GM18909 (cell line): Measurements from ENCODE around the gene SERPINB2.
"Not testable (repeated sequence)": the region's sequence is repeated elsewhere in the genome, so short reads cannot be mapped to it uniquely, and the experiment has no call there.

Experiments used
- ATAC-seq: cut with Tn5 transposase; IDR thresholded peaks from one replicate; pipeline ENCODE4 v1.9.1; 2021; ENCODE audit warnings: mild to moderate bottlenecking; ENCODE audit not compliant: unreplicated experiment, poor library complexity

Gene SERPINB2

GRCh38 chr18:63929369-63929768, 41.9 kb downstream of the SERPINB2 start:
- not testable (repeated sequence) for ATAC-seq

- ATAC-seq: no peak
Measured at GRCh38 chr18:63930773-63931354, 43.4 kb downstream of the SERPINB2 start.

DNA sequence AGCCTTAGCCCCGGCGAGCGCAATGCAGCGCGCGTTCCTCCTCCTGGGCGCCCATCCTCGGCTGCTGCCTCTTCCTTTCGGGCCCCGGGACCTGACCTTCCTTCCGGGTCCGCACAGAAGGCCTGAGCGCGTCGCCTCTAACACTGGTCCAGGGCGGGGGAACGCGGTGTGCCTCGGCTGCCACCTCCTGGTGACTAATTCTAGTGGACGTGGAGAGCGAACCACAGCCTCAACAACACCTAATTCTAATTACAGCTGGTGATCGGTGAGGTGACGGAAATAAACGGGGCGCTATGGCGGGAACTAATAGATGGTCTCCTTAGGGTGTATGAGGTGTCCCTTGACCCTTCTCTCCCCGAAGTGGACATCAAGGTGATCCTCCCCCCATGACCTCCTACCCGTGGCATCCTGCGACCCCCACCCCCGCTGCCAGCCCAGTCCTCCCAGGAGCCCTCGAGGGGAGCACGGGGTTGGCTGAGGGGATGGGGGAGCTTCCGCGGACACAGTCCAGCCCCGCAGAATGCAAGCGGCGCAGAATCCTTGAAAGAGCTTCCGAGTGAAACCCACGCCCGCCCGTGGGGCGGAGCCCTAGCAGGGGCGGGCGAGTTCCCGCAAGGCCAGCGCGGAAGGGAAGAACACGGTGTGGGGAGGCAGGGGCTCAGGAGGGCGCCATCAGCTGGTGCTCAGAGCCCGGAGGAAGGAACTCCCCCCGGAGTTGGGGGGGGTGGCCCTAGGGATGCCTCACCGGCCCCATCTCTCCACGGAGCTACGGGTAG, 48.8 kb downstream of the SERPINB2 start:
- peak; percentile 99 for ATAC-seq

- ATAC-seq: peak; percentile 24
Measured at GRCh38 chr18:63936932-63937393, 49.5 kb downstream of the SERPINB2 start.

- ATAC-seq: no peak
Measured at GRCh38 chr18:63940008-63940407, 52.5 kb downstream of the SERPINB2 start.

DNA sequence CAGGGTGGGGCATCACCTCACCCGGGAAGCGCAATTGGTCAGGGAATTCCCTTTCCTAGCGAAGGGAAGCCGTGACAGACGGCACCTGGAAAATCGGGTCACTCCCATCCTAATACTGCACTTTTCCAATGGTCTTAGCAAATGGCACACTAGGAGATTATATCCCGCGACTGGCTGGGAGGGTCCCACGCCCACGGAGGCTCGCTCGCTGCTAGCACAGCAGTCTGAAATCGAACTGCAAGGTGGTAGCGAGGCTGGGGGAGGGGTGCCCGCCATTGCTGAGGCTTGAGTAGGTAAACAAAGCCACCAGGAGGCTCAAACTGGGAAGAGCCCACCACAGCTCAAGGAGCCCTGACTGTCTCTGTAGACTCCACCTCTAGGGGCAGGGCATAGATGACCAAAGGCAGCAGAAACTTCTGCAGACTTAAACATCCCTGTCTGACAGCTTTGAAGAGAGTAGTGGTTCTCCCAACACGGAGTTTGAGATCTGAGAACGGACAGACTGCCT, 53.1 kb downstream of the SERPINB2 start:
- ATAC-seq: not testable (repeated sequence)

DNA sequence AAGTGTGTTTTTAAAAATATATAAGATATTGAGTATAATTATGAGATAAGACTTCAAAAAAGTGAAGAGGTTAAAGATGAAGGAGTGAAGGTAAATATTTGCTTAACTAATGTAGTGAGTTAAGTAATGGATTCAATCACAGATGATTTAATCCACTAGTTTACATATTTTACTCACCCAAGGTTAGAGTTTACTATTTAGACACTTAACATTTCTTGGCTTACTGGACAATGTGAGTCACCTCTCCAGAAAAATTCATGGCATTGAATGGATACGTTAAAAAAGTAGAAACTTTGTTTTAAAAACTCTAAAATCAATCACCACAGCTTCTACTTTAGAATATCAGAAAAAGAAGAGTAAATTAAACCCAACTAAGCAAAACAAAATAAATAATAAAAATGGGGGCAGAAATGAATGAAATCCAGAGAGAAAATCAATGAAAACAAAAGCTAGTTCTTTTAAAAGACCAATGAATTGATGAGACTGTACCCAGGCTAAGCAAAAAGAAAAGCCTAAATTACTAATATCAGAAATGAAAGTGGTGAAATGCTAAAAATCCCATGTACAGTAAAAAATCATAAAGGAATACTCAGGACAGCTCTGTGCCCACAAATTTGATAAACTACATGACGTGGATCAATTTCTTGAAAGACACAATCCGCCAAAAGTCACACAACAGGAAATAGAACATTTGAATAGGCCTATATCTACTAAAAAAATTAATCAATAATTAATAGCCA, 59.7 kb downstream of the SERPINB2 start:
- no peak for ATAC-seq

DNA sequence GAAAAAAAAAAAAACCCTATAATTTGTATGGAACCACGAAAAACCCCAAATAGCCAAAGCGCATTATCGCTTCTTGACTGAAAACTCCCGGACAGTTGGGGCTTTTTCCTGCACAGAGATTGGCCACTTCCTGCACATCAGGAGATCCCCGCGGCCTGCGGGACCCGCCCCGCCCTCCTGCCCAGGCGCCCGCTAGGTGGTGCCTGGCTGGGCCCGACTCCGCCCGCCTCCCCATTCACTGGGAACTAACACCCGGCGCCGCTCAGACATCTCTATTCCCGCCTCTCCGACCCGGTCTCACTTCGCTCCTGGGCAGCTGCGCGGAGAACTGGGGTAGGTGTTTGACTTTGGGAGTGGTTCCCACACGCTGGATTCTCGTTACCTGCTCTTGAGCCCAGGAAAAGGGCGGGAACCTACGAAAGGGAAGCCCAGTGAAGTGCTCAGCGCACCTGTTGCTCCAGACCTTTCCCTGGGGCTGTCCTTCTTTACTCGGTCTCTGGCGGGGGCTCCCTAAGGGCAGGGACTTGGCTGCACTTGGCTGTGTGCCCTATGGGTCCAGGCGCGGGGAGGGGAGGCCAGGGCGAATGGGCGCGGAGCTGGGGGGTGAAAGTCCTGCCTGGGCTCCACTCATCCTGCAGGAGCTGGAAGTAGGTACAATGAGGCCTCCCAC, 61.7 kb downstream of the SERPINB2 start, which contains the start of gene HMSD:
Gene HMSD, plus strand, starts transcription at position 234 of the 670 bp plus-strand sequence. CDS start 4,155 bp downstream, outside the sequence.
- ATAC-seq: peak; percentile 92

DNA sequence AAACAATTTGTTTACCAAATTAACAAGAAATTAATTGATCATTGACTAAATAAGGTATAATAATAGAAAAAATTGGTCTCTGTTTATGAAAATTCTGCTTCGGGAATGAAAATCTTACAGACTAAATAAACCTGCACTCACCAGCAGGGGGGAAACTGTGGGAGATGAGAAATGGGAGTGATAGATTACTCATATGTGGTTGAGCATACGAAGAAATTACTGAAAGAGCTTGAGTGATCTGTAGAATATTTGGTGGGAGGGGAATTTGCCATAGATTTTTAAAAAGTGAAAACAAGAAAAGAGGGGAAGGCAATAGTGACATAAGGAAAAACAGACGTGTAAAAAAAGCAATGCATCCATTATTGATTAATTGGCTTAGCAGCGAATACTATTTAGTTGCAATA, 63.8 kb downstream of the SERPINB2 start:
- peak; percentile 56 for ATAC-seq
